Naive B cell (primary cell): ENCODE results near the gene BBS1. TPM values are rescaled to one million over a fixed set of nuclear protein-coding genes. Genes with fewer than 3 reads are reported as not detected.
"Not testable (repeated sequence)": the region's sequence is repeated elsewhere in the genome, so short reads cannot be mapped to it uniquely, and the experiment has no call there.

ENCODE experiments used
- ATAC-seq, 2 donors: fragments of 150-1000 bp; cut with Tn5 transposase; 2 replicates each; pipeline ENCODE4 v1.10.0; 2021; ENCODE audit warnings: low read depth in 2 of 2, mild to moderate bottlenecking in 2 of 2, moderate library complexity in 2 of 2
- DNase-seq: peaks from one replicate; pipeline ENCODE4 v3.0.0; 2022
- H3K27ac Mint-ChIP-seq, 6 donors: one replicate each; pipeline ENCODE4 v1.8.0; 2020 to 2022; ENCODE audit warnings: mild to moderate bottlenecking in 6 of 6, mixed read lengths in 6 of 6, moderate library complexity in 5 of 6, inconsistent platforms in 2 of 6
- H3K27me3 Mint-ChIP-seq, 3 donors: one replicate each; pipeline ENCODE4 v1.8.0; 2021 to 2022; ENCODE audit warnings: mixed read lengths in 3 of 3, mild to moderate bottlenecking in 1 of 3
- H3K36me3 Mint-ChIP-seq, 2 donors: one replicate each; pipeline ENCODE4 v1.8.0; 2020 to 2022; ENCODE audit warnings: mixed read lengths in 2 of 2, inconsistent platforms in 1 of 2, mild to moderate bottlenecking in 1 of 2
- H3K4me1 Mint-ChIP-seq, 3 donors: one replicate each; pipeline ENCODE4 v1.8.0; 2020 to 2022; ENCODE audit warnings: mixed read lengths in 3 of 3, inconsistent platforms in 1 of 3, mild to moderate bottlenecking in 1 of 3, moderate library complexity in 1 of 3
- H3K4me3 Mint-ChIP-seq, 8 donors: one replicate each; pipeline ENCODE4 v1.8.0; 2020 to 2022; ENCODE audit warnings: mild to moderate bottlenecking in 8 of 8, mixed read lengths in 8 of 8, moderate library complexity in 8 of 8, inconsistent platforms in 2 of 8
- H3K9me3 Mint-ChIP-seq, 7 donors: one replicate each; pipeline ENCODE4 v1.8.0; 2020 to 2022; ENCODE audit warnings: mixed read lengths in 7 of 7, mild to moderate bottlenecking in 5 of 7, inconsistent platforms in 2 of 7, moderate library complexity in 1 of 7
- polyA plus RNA-seq, 6 donors: library from polyadenylated mRNA; unstranded; fragments of 300-500 nt; fragmentation: Illumina TruSeq; gene quantifications; one replicate each; pipeline ENCODE4 v1.2.3, GENCODE V29; 2021; ENCODE audit warnings: low read depth in 6 of 6

The BBS1 gene
- polyA plus RNA-seq, 6 donors from 2014 or later: 3.2 to 13.8 (median 9.9) TPM

GRCh38 chr11:66543263-66544107, 33.0 kb downstream of the BBS1 start:
- DNase-seq (peak; percentile 75), ATAC-seq (peak; percentile 74 to 81)
- Mint-ChIP-seq H3K4me3 (peak overlapping the region; percentile 40 to 91 (median 82)), H3K27ac (peak overlapping the region; percentile 83 to 97 (median 94)), H3K27me3 (peaks cover 0 to under 1% (median 0%) of the 10 kb centered on the region in 3 donors), H3K4me1 (peaks cover 33 to 50% (median 44%) of the 10 kb centered on the region in 3 donors), H3K36me3 (peaks cover 0 to 18% of the 10 kb centered on the region in 2 donors), H3K9me3 (no peaks in the 10 kb centered on the region)

DNA sequence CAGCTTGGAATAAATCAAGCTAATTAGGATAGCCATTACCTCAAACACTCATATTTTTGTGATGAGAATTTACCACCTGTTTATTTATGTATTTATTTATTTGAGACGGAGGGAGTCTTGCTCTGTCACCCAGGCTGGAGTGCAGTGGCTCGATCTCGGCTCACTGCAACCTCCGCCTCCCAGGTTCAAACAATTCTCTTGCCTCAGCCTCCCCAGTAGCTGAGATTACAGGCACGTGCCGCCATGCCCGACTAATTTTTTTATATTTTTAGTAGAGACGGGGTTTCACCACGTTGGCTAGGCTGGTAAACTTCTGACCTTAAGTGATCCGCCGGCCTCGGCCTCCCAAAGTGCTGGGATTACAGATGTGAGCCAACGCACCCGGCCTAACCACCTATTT, 34.5 kb downstream of the BBS1 start:
- H3K27me3 Mint-ChIP-seq, H3K9me3 Mint-ChIP-seq, DNase-seq, ATAC-seq: not testable (repeated sequence)
- peaks cover 33 to 50% (median 44%) of the 10 kb centered on the region in 3 donors for H3K4me1 Mint-ChIP-seq
- H3K4me3 Mint-ChIP-seq: peak overlapping the region; percentile 82 to 94 (median 90)
- H3K36me3 Mint-ChIP-seq: peaks cover 0 to 18% of the 10 kb centered on the region in 2 donors
- H3K27ac Mint-ChIP-seq: peak overlapping the region in 5 of 6 donors; percentile 25 to 98 (median 77)

DNA sequence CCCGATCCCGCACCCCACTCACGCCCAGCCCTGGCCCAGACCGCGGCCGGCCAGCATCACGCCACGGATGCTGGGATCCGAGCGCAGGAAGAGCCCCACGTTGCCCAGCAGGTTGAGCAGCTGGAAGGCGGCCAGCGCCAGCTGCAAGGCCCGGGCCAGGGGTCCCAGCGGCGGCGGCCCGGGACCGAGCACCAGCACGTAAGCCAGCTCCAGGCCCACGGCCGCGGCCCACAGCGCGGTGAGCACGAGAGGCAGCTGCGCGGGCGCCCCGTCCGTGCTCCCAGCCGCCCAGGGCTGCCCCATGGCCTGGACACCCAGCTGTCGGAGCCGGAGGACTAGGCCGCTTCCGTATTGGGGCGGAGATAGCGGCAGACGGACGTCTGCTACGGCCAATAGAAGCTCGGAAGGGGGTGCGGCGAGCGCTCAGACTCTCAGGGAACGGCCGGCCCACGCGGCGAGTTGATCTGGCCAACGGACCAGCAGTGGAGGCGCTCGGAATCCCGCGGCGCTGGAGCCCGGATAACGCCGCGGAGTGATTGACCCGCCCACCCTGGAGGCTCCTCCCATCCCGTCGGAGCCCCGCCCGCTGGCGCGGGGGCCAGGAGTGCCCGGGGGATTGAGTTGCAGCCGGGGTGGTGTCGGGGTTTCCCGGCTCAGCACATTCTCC, 35.4 kb downstream of the BBS1 start, which contains the start of gene ZDHHC24:
ZDHHC24 (minus strand) TSS at position 348 of the 667 bp plus-strand sequence; CDS start at position 303, 45 bp downstream.
- peak within 1 kb of the TSS; percentile 82 to 94 (median 90) for H3K4me3 Mint-ChIP-seq
- DNase-seq: peak; percentile 77
- no peaks in the 10 kb centered on the region for H3K9me3 Mint-ChIP-seq
- H3K27ac Mint-ChIP-seq: peak within 1 kb of the TSS; percentile 66 to 98 (median 88)
- H3K4me1 Mint-ChIP-seq: peaks cover 33 to 50% (median 42%) of the 10 kb centered on the region in 3 donors
- H3K27me3 Mint-ChIP-seq: peaks cover 0 to 8% (median 0%) of the 10 kb centered on the region in 3 donors
- peaks cover 0 to 18% of the 10 kb centered on the region in 2 donors for H3K36me3 Mint-ChIP-seq
- ATAC-seq: peak; percentile 77 to 80

GRCh38 chr11:66546368-66546965, 36.0 kb downstream of the BBS1 start, which contains the start of gene ACTN3:
TSS of gene ACTN3 (plus strand) at chr11:66546903. CDS start at chr11:66546938, 35 bp downstream.
- Mint-ChIP-seq H3K36me3 (peaks cover 0 to 13% of the 10 kb centered on the region in 2 donors), H3K27me3 (peaks cover 0 to 8% (median 0%) of the 10 kb centered on the region in 3 donors), H3K27ac (peak within 1 kb of the TSS in 5 of 6 donors; percentile 54 to 88 (median 68)), H3K4me1 (peaks cover 31 to 44% (median 36%) of the 10 kb centered on the region in 3 donors), H3K9me3 (no peaks in the 10 kb centered on the region), H3K4me3 (peak within 1 kb of the TSS; percentile 82 to 94 (median 90))
- ATAC-seq (no peak), DNase-seq (no peak)

DNA sequence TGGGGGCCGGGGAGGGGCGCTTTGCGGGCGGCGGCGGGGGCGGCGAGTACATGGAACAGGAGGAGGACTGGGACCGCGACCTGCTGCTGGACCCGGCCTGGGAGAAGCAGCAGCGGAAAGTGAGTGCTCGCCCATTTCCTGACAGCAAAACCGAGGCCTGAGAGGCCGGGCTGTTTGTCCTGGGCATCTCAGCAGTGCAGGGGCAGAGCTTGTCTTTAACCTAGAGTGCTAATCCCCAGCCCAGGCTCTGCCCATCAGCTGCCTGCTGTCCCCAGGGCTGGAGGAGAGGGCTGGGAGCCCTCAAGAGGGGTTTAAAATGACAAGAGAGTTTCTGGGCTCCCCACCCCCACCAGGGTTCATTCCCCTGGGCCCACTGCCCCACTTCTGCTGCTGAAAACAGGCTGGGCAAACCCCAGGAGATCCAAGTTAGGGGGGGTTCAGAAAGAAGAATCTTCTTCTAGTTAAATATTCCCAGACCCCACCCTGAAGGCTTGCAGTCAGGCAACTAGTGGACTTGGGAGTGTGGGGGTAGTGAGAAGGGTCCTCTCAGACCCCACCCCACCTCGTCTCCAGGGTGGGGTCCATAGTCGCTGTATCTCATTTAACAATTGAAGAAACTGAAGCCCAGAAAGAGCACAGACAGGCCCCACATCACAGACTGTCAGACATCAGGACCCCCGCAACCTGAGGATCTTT, 36.7 kb downstream of the BBS1 start:
- no peaks in the 10 kb centered on the region for H3K9me3 Mint-ChIP-seq
- peak overlapping the region in 1 of 6 donors; percentile 88 for H3K27ac Mint-ChIP-seq
- DNase-seq: no peak
- peak overlapping the region; percentile 35 to 94 (median 86) for H3K4me3 Mint-ChIP-seq
- peaks cover 24 to 38% (median 29%) of the 10 kb centered on the region in 3 donors for H3K4me1 Mint-ChIP-seq
- ATAC-seq: no peak
- H3K36me3 Mint-ChIP-seq: peaks cover 0 to 7% of the 10 kb centered on the region in 2 donors
- H3K27me3 Mint-ChIP-seq: peaks cover 0 to 8% (median 0%) of the 10 kb centered on the region in 3 donors

DNA sequence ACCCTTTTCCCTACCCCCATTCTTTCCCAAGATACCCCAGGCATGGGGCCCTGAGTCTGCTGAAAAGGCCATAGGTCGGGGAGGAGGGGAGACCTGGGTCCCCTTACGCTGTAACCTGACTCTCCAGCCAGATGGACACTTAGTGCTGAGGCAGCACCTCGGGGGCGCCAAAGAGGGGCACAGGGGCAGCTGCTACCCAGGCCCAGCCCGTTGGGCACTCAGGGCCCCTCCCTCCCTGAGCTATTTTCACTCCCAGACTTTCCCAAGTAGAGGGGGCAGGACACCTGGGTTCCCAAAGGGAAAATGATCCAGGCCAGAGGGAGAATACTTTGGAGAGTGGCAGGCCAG, 37.2 kb downstream of the BBS1 start:
- H3K4me1 Mint-ChIP-seq: peaks cover 19 to 32% (median 24%) of the 10 kb centered on the region in 3 donors
- H3K9me3 Mint-ChIP-seq: no peaks in the 10 kb centered on the region
- peaks cover 0 to 8% (median 0%) of the 10 kb centered on the region in 3 donors for H3K27me3 Mint-ChIP-seq
- H3K36me3 Mint-ChIP-seq: peaks cover 0 to 2% of the 10 kb centered on the region in 2 donors
- H3K4me3 Mint-ChIP-seq: peak overlapping the region in 5 of 8 donors; percentile 27 to 83 (median 66)
- H3K27ac Mint-ChIP-seq: no peak overlapping the region
- DNase-seq (no peak), ATAC-seq (no peak)

- no peaks in the 10 kb centered on the region for H3K36me3 Mint-ChIP-seq
- H3K4me1 Mint-ChIP-seq: peaks cover 17 to 29% (median 20%) of the 10 kb centered on the region in 3 donors
- peak overlapping the region in 5 of 8 donors; percentile 27 to 83 (median 66) for H3K4me3 Mint-ChIP-seq
- ATAC-seq (no peak), DNase-seq (no peak)
- peaks cover 0 to 8% (median 0%) of the 10 kb centered on the region in 3 donors for H3K27me3 Mint-ChIP-seq
- no peaks in the 10 kb centered on the region for H3K9me3 Mint-ChIP-seq
- H3K27ac Mint-ChIP-seq: no peak overlapping the region
Measured at GRCh38 chr11:66548041-66548440, 37.6 kb downstream of the BBS1 start.

DNA sequence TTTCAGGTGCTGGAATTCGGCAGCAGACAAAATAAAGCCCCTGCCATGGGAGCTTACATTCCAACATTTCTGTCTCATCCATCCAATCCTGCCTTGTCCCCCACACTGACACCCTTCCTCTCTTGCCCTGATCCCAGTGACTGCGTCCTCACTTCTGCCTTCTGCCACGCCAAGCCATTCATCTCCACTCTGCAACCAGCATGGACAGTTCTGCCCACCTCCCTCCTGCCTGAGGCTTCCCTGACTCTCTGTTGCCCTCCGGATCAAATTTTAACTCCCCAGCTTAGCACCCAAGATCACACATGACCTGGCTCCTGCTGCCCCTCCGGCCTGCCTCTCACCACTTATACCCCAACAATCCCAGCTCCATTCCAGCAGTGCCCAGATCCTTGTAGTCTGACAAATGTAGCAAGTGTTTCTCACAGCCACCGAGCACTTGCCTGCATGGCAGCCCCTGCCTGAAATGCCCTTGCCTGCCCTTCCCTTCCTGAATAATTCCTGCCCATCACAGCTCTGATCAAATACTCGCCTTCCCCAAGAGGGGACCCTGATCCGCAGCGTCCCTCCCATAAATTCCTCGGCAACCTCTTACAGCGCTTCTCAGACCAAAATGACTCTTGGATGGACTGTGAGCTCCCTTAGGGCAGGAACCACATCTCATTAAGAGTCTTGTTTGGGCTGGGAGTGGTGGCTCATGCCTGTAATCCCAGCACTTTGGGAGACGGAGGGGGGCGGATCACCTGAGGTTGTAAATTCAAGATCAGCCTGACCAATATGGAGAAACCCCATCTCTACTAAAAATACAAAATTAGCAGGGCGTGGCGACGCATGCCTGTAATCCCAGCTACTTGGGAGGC, 38.6 kb downstream of the BBS1 start:
- peaks cover 10 to 20% (median 12%) of the 10 kb centered on the region in 3 donors for H3K4me1 Mint-ChIP-seq
- peak overlapping the region in 6 of 8 donors; percentile 3 to 83 (median 50) for H3K4me3 Mint-ChIP-seq
- H3K9me3 Mint-ChIP-seq: no peaks in the 10 kb centered on the region
- H3K27me3 Mint-ChIP-seq: peaks cover 0 to 8% (median 0%) of the 10 kb centered on the region in 3 donors
- no peaks in the 10 kb centered on the region for H3K36me3 Mint-ChIP-seq
- ATAC-seq (no peak), DNase-seq (no peak)
- H3K27ac Mint-ChIP-seq: peak overlapping the region in 1 of 6 donors; percentile 87

DNA sequence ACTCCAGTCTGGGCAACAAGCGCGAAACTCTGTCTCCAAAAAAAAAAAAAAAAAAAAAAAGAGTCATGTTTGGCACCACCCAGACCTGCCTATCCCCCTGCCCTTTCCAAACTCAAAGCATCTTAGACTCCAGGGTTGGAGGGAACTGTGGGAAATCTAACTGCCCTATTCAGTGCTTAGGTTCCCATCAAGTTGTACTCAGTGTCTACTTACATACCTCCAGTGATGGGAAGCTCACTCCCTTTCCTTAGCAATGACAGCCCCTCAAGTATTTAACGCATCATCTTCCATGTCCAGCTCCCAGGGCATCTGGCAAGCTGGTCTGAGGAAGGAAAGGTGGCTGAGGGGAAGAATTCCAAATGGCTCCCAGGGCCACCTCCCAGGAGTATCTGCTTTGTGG, 39.3 kb downstream of the BBS1 start:
- peak overlapping the region in 1 of 8 donors; percentile 41 for H3K4me3 Mint-ChIP-seq
- DNase-seq (no peak), ATAC-seq (no peak)
- H3K27ac Mint-ChIP-seq: no peak overlapping the region
- peaks cover 5 to 14% (median 6%) of the 10 kb centered on the region in 3 donors for H3K4me1 Mint-ChIP-seq
- H3K36me3 Mint-ChIP-seq: no peaks in the 10 kb centered on the region
- H3K27me3 Mint-ChIP-seq: peaks cover 0 to 11% (median 0%) of the 10 kb centered on the region in 3 donors
- H3K9me3 Mint-ChIP-seq: no peaks in the 10 kb centered on the region

DNA sequence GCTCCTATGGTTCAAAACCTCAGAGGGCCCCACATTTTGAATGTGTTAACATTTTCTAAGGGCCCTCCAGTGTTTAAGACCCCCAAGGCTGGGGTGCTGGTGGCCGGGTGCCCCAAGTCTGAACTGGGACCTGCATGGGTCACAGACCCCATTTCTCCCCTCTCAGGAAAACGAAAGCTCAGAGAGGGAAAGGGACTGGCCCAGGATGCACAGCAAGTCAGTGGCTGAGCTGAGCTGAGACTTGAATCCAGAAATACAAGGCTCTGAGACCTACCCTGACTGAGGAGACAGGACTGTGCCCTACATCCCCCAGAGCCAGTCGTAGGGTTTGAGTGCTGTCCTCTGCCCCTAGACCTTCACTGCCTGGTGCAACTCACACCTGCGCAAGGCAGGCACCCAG, 40.5 kb downstream of the BBS1 start:
- H3K27ac Mint-ChIP-seq: no peak overlapping the region
- ATAC-seq (no peak), DNase-seq (no peak)
- peaks cover 0 to 21% (median 4%) of the 10 kb centered on the region in 3 donors for H3K27me3 Mint-ChIP-seq
- H3K9me3 Mint-ChIP-seq: no peaks in the 10 kb centered on the region
- no peak overlapping the region for H3K4me3 Mint-ChIP-seq
- H3K36me3 Mint-ChIP-seq: no peaks in the 10 kb centered on the region
- peaks cover 0 to 7% (median 0%) of the 10 kb centered on the region in 3 donors for H3K4me1 Mint-ChIP-seq

- Mint-ChIP-seq H3K27ac (peak overlapping the region in 1 of 6 donors; percentile 88), H3K4me1 (peaks cover 0 to 6% (median 3%) of the 10 kb centered on the region in 3 donors), H3K27me3 (peaks cover 17 to 35% (median 18%) of the 10 kb centered on the region in 3 donors), H3K9me3 (no peaks in the 10 kb centered on the region), H3K4me3 (no peak overlapping the region), H3K36me3 (no peaks in the 10 kb centered on the region)
- ATAC-seq: no peak
- DNase-seq: no peak
Measured at GRCh38 chr11:66554602-66555001, 44.2 kb downstream of the BBS1 start.

DNA sequence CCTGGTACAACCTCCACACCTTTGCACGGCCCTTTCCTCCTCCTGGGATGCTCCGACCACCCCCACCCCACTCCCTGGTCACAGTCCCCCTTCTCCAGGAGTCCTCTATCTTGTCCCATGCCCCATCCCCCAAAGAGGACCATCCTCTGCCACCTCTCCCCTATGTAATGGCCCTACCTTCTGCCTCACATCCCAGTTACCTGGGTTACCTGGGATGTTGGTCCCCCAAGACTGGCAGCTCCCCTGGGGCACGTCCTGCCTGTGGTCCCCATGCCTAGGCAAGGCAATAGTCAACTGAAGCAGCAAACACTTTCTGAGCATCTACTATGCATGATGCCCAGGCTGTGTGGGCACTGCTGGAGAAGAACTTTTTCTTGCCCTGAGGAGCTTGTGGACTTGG, 45.0 kb downstream of the BBS1 start:
- Mint-ChIP-seq H3K9me3 (no peaks in the 10 kb centered on the region), H3K27me3 (peaks cover 17 to 41% (median 22%) of the 10 kb centered on the region in 3 donors), H3K4me1 (peaks cover 0 to 6% (median 3%) of the 10 kb centered on the region in 3 donors), H3K4me3 (no peak overlapping the region), H3K27ac (no peak overlapping the region), H3K36me3 (no peaks in the 10 kb centered on the region)
- no peak for DNase-seq
- no peak for ATAC-seq
